ENCODE data around the gene ATXN7L1.
A peak's percentile ranks its signal among the peaks of the same experiment; 100 is the strongest.

Gene ATXN7L1

GRCh38 chr7:105877736-105878135, 1.3 kb upstream of the ATXN7L1 start:
- H3K27me3 ChIP-seq (ENCODE audit: insufficient read depth, low read length): no peaks in the 10 kb centered on the region
- H3K27ac ChIP-seq (ENCODE audit: low read depth, low read length): peak overlapping the region; percentile 5; the same call in 1 of the 2 replicates
- H3K4me3 ChIP-seq (ENCODE audit: low read depth, low read length): peak overlapping the region; percentile 85
- H3K4me1 ChIP-seq (ENCODE audit: control insufficient read depth, insufficient read depth, low read length, unreplicated experiment): peaks cover 27% of the 10 kb centered on the region
- peak overlapping the region; percentile 55 for H2AFZ ChIP-seq (ENCODE audit: low read length, unreplicated experiment)
- H3K79me2 ChIP-seq (ENCODE audit: control insufficient read depth, insufficient read depth, low read length, unreplicated experiment): peaks cover 42% of the 10 kb centered on the region
- H3K36me3 ChIP-seq (ENCODE audit: insufficient read depth, low read length): no peaks in the 10 kb centered on the region

- peak overlapping the region; percentile 5; the same call in 1 of the 2 replicates for H3K27ac ChIP-seq (ENCODE audit: low read depth, low read length)
- peaks cover 27% of the 10 kb centered on the region for H3K4me1 ChIP-seq (ENCODE audit: control insufficient read depth, insufficient read depth, low read length, unreplicated experiment)
- no peaks in the 10 kb centered on the region for H3K36me3 ChIP-seq (ENCODE audit: insufficient read depth, low read length)
- no peaks in the 10 kb centered on the region for H3K27me3 ChIP-seq (ENCODE audit: insufficient read depth, low read length)
- peak overlapping the region; percentile 85 for H3K4me3 ChIP-seq (ENCODE audit: low read depth, low read length)
- H2AFZ ChIP-seq (ENCODE audit: low read length, unreplicated experiment): peak overlapping the region; percentile 55
- peaks cover 42% of the 10 kb centered on the region for H3K79me2 ChIP-seq (ENCODE audit: control insufficient read depth, insufficient read depth, low read length, unreplicated experiment)
Measured at GRCh38 chr7:105876964-105877601, 684 bp upstream of the ATXN7L1 start.

GRCh38 chr7:105875505-105875904, 894 bp downstream of the ATXN7L1 start:
- Histone ChIP-seq H3K4me3 (ENCODE audit: low read depth, low read length) (peak overlapping the region; percentile 85), H2AFZ (ENCODE audit: low read length, unreplicated experiment) (peak overlapping the region; percentile 76), H3K79me2 (ENCODE audit: control insufficient read depth, insufficient read depth, low read length, unreplicated experiment) (peaks cover 42% of the 10 kb centered on the region), H3K27ac (ENCODE audit: low read depth, low read length) (no peak overlapping the region), H3K4me1 (ENCODE audit: control insufficient read depth, insufficient read depth, low read length, unreplicated experiment) (peaks cover 27% of the 10 kb centered on the region), H3K27me3 (ENCODE audit: insufficient read depth, low read length) (no peaks in the 10 kb centered on the region), H3K36me3 (ENCODE audit: insufficient read depth, low read length) (no peaks in the 10 kb centered on the region)

GRCh38 chr7:105874055-105874454, 2.3 kb downstream of the ATXN7L1 start:
- Histone ChIP-seq H3K79me2 (ENCODE audit: control insufficient read depth, insufficient read depth, low read length, unreplicated experiment) (peaks cover 34% of the 10 kb centered on the region), H2AFZ (ENCODE audit: low read length, unreplicated experiment) (no peak overlapping the region), H3K27me3 (ENCODE audit: insufficient read depth, low read length) (no peaks in the 10 kb centered on the region), H3K4me1 (ENCODE audit: control insufficient read depth, insufficient read depth, low read length, unreplicated experiment) (peaks cover 22% of the 10 kb centered on the region), H3K4me3 (ENCODE audit: low read depth, low read length) (no peak overlapping the region), H3K27ac (ENCODE audit: low read depth, low read length) (no peak overlapping the region), H3K36me3 (ENCODE audit: insufficient read depth, low read length) (peaks cover 2% of the 10 kb centered on the region; the same call in 1 of the 2 replicates)

- no peak overlapping the region for H3K27ac ChIP-seq (ENCODE audit: low read depth, low read length)
- no peaks in the 10 kb centered on the region for H3K27me3 ChIP-seq (ENCODE audit: insufficient read depth, low read length)
- no peak overlapping the region for H3K4me3 ChIP-seq (ENCODE audit: low read depth, low read length)
- H3K79me2 ChIP-seq (ENCODE audit: control insufficient read depth, insufficient read depth, low read length, unreplicated experiment): peaks cover 25% of the 10 kb centered on the region
- H3K4me1 ChIP-seq (ENCODE audit: control insufficient read depth, insufficient read depth, low read length, unreplicated experiment): peaks cover 7% of the 10 kb centered on the region
- peaks cover 2% of the 10 kb centered on the region; the same call in 1 of the 2 replicates for H3K36me3 ChIP-seq (ENCODE audit: insufficient read depth, low read length)
- H2AFZ ChIP-seq (ENCODE audit: low read length, unreplicated experiment): no peak overlapping the region
Measured at GRCh38 chr7:105872491-105872890, 3.9 kb downstream of the ATXN7L1 start.

- Histone ChIP-seq H3K27ac (ENCODE audit: low read depth, low read length) (no peak overlapping the region), H3K4me1 (ENCODE audit: control insufficient read depth, insufficient read depth, low read length, unreplicated experiment) (peaks cover 6% of the 10 kb centered on the region), H3K79me2 (ENCODE audit: control insufficient read depth, insufficient read depth, low read length, unreplicated experiment) (peaks cover 21% of the 10 kb centered on the region), H2AFZ (ENCODE audit: low read length, unreplicated experiment) (no peak overlapping the region), H3K27me3 (ENCODE audit: insufficient read depth, low read length) (no peaks in the 10 kb centered on the region), H3K4me3 (ENCODE audit: low read depth, low read length) (no peak overlapping the region), H3K36me3 (ENCODE audit: insufficient read depth, low read length) (peaks cover 2% of the 10 kb centered on the region; the same call in 1 of the 2 replicates)
Measured at GRCh38 chr7:105871142-105871541, 5.3 kb downstream of the ATXN7L1 start.

- Histone ChIP-seq H3K4me3 (ENCODE audit: low read depth, low read length) (no peak overlapping the region), H2AFZ (ENCODE audit: low read length, unreplicated experiment) (no peak overlapping the region), H3K79me2 (ENCODE audit: control insufficient read depth, insufficient read depth, low read length, unreplicated experiment) (peaks cover 3% of the 10 kb centered on the region), H3K36me3 (ENCODE audit: insufficient read depth, low read length) (peaks cover 2% of the 10 kb centered on the region; the same call in 1 of the 2 replicates), H3K4me1 (ENCODE audit: control insufficient read depth, insufficient read depth, low read length, unreplicated experiment) (no peaks in the 10 kb centered on the region), H3K27ac (ENCODE audit: low read depth, low read length) (no peak overlapping the region), H3K27me3 (ENCODE audit: insufficient read depth, low read length) (no peaks in the 10 kb centered on the region)
Measured at GRCh38 chr7:105866102-105866801, 10.1 kb downstream of the ATXN7L1 start.

- H3K79me2 ChIP-seq (ENCODE audit: control insufficient read depth, insufficient read depth, low read length, unreplicated experiment): peaks cover 3% of the 10 kb centered on the region
- H3K27ac ChIP-seq (ENCODE audit: low read depth, low read length): no peak overlapping the region
- H3K4me3 ChIP-seq (ENCODE audit: low read depth, low read length): no peak overlapping the region
- H3K4me1 ChIP-seq (ENCODE audit: control insufficient read depth, insufficient read depth, low read length, unreplicated experiment): no peaks in the 10 kb centered on the region
- H3K27me3 ChIP-seq (ENCODE audit: insufficient read depth, low read length): no peaks in the 10 kb centered on the region
- H3K36me3 ChIP-seq (ENCODE audit: insufficient read depth, low read length): no peaks in the 10 kb centered on the region
- H2AFZ ChIP-seq (ENCODE audit: low read length, unreplicated experiment): no peak overlapping the region
Measured at GRCh38 chr7:105863876-105864275, 12.5 kb downstream of the ATXN7L1 start.

- Histone ChIP-seq H3K79me2 (ENCODE audit: control insufficient read depth, insufficient read depth, low read length, unreplicated experiment) (peaks cover 3% of the 10 kb centered on the region), H3K27me3 (ENCODE audit: insufficient read depth, low read length) (no peaks in the 10 kb centered on the region)
Measured at GRCh38 chr7:105862770-105863169, 13.6 kb downstream of the ATXN7L1 start.

GRCh38 chr7:105862276-105862675, 14.1 kb downstream of the ATXN7L1 start:
- Histone ChIP-seq H2AFZ (ENCODE audit: low read length, unreplicated experiment) (no peak overlapping the region), H3K36me3 (ENCODE audit: insufficient read depth, low read length) (no peaks in the 10 kb centered on the region), H3K4me1 (ENCODE audit: control insufficient read depth, insufficient read depth, low read length, unreplicated experiment) (no peaks in the 10 kb centered on the region), H3K27ac (ENCODE audit: low read depth, low read length) (no peak overlapping the region), H3K27me3 (ENCODE audit: insufficient read depth, low read length) (no peaks in the 10 kb centered on the region), H3K4me3 (ENCODE audit: low read depth, low read length) (no peak overlapping the region), H3K79me2 (ENCODE audit: control insufficient read depth, insufficient read depth, low read length, unreplicated experiment) (no peaks in the 10 kb centered on the region)

More at GRCh38 chr7:105862770-105863169, 13.6 kb downstream of the ATXN7L1 start:
- H3K36me3 ChIP-seq (ENCODE audit: insufficient read depth, low read length): no peaks in the 10 kb centered on the region
- H3K4me1 ChIP-seq (ENCODE audit: control insufficient read depth, insufficient read depth, low read length, unreplicated experiment): no peaks in the 10 kb centered on the region
- no peak overlapping the region for H3K4me3 ChIP-seq (ENCODE audit: low read depth, low read length)
- no peak overlapping the region for H3K27ac ChIP-seq (ENCODE audit: low read depth, low read length)
- H2AFZ ChIP-seq (ENCODE audit: low read length, unreplicated experiment): no peak overlapping the region

GRCh38 chr7:105861224-105861623, 15.2 kb downstream of the ATXN7L1 start:
- Histone ChIP-seq H3K4me1 (ENCODE audit: control insufficient read depth, insufficient read depth, low read length, unreplicated experiment) (no peaks in the 10 kb centered on the region), H3K27ac (ENCODE audit: low read depth, low read length) (no peak overlapping the region), H3K79me2 (ENCODE audit: control insufficient read depth, insufficient read depth, low read length, unreplicated experiment) (no peaks in the 10 kb centered on the region), H3K27me3 (ENCODE audit: insufficient read depth, low read length) (no peaks in the 10 kb centered on the region), H3K4me3 (ENCODE audit: low read depth, low read length) (no peak overlapping the region), H3K36me3 (ENCODE audit: insufficient read depth, low read length) (no peaks in the 10 kb centered on the region), H2AFZ (ENCODE audit: low read length, unreplicated experiment) (no peak overlapping the region)

All from ACC112 (cell line).